Measurements from ENCODE around the gene TSPAN17.

The TSPAN17 gene

DNA sequence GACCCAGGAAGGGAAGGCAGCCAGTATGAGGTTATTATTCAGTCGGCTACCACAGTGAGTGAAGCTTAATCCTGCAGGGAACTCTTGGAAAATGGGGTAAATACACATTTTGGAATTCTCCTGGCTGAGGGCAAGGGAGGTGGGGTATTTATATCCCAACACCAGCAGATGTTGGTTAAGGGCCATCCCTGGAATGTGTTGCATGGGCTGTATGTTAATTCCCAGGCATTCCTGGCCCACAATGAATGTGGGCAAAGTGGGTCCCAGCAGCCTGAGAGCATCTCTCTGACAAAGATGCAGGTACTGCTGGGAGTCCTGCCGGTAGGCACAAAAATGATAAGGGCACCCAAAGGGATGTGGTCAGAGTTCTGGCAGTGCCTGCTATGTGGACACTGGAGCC, 34.4 kb upstream of the TSPAN17 start:
- H3K27me3 ChIP-seq (ENCODE audit: low read depth): 0 out of 2 replicates have a peak, but pooled peaks cover 5% of the 10 kb centered on the region
- in situ Hi-C loops (cut with MboI; ENCODE audit: low sequenced_read_pairs): no loop called here
- no peak for DNase-seq (ENCODE audit: low spot score in 2 of 2)
- H3K4me3 ChIP-seq: no peak overlapping the region
- H3K9me3 ChIP-seq: no peaks in the 10 kb centered on the region
- no peaks in the 10 kb centered on the region for H3K4me1 ChIP-seq
- no peaks in the 10 kb centered on the region for H3K36me3 ChIP-seq (replicated peaks)

DNA sequence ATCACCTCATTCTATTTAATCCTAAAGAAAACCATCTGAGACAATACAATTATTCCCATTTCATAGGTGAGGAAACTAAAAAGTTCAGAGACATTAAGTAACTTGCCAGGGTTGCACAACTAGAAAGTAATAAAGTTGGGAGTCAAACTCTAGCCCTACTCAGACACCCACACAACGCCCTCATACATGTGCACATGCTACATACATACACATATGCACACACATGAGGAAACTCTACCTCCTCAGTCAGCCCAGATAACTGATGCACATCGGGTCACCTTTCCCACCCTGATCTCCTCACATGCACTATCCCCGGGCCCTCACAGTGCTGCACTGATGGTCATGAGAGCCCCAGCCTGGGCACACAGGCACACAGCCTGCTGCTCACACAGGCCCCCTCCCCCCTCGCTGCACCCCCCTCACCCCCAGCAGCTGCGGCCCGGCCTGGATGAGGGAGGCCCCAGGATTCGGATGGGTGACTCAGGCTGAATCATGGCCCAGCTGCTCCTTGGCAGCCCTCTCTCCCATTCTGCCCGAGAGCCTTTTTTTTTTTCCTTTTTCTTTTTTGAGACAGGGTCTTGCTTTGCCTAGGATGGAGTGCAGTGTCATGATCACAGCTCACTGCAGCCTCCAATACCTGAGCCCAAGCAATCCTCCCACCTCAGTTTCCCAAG, 32.3 kb upstream of the TSPAN17 start:
- no peaks in the 10 kb centered on the region for H3K9me3 ChIP-seq
- H3K36me3 ChIP-seq (replicated peaks): no peaks in the 10 kb centered on the region
- in situ Hi-C loops (cut with MboI; ENCODE audit: low sequenced_read_pairs): no loop called here
- H3K4me1 ChIP-seq: no peaks in the 10 kb centered on the region; the same call in 1 of the 2 replicates
- 0 out of 2 replicates have a peak, but pooled peaks cover 5% of the 10 kb centered on the region for H3K27me3 ChIP-seq (ENCODE audit: low read depth)
- no peak for DNase-seq (ENCODE audit: low spot score in 2 of 2)
- H3K4me3 ChIP-seq: no peak overlapping the region

DNA sequence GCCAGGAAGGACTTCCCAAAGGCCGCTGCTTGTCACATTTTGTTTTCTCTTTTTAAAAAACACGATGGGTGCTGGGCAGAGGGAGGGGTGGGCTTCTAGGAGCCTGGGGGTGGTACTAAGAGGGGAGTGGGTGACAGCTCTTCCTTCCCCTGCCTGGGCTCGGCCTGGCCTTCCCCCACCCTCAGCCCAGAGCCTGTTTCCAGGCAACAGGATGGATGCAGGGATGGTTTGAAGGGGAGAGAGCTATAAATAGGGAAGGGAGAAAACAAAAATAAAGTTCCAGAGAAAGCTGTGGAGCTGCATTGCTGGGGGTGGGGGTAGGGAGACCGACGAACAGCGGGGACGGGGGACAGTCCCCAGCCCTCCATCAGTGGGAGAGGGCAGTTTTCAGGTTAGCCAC, 30.8 kb upstream of the TSPAN17 start:
- Histone ChIP-seq H3K27me3 (ENCODE audit: low read depth) (0 out of 2 replicates have a peak, but pooled peaks cover 5% of the 10 kb centered on the region), H3K4me1 (no peaks in the 10 kb centered on the region; the same call in 1 of the 2 replicates), H3K4me3 (no peak overlapping the region), H3K9me3 (no peaks in the 10 kb centered on the region), H3K36me3 (replicated peaks) (no peaks in the 10 kb centered on the region)
- in situ Hi-C loops (cut with MboI; ENCODE audit: low sequenced_read_pairs): no loop called here
- DNase-seq (ENCODE audit: low spot score in 2 of 2): no peak

DNA sequence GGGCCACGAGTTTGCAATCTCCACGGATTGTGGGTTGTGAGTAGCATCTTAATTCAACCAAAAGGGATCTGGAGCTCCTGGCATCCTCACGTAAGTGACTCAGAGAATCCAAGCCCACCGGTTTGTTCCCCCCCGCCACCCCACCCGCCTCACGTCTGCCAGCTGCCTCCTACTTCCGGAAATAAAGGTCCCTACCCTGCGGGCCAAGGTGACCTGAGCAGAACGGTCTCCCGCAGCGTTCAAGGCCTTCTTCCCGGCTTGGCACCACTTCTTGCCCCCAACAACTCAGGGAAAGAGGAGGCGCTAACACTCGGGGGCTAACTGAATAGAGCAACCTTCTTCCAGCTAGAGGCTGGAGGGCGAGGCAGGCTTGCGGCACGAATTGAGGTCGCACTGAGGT, 28.5 kb upstream of the TSPAN17 start:
- Histone ChIP-seq H3K4me3 (no peak overlapping the region), H3K9me3 (no peaks in the 10 kb centered on the region), H3K36me3 (replicated peaks) (no peaks in the 10 kb centered on the region), H3K4me1 (no peaks in the 10 kb centered on the region; the same call in 1 of the 2 replicates), H3K27me3 (ENCODE audit: low read depth) (0 out of 2 replicates have a peak, but pooled peaks cover 5% of the 10 kb centered on the region)
- no peak for DNase-seq (ENCODE audit: low spot score in 2 of 2)
- in situ Hi-C loops (cut with MboI; ENCODE audit: low sequenced_read_pairs): no loop called here

DNA sequence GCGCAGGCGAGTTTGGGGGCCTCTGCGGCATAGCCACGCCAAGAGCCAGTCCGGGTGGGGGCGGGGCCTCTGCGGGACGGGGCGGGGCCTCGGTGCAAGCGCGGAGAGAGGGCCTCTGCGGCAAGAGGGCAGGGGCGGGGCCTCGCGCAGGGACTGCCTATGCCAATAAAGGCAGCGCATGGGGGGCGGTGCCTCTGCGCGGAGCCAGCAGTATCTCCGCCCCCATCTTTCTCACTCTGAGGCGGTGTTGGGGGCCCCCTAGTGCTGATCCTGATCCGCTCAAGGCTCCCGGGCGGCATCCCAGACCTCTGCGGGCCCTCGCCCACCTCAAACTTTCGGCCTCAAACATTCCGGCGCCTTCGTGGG, 28.1 kb upstream of the TSPAN17 start:
- H3K4me1 ChIP-seq: no peaks in the 10 kb centered on the region; the same call in 1 of the 2 replicates
- 0 out of 2 replicates have a peak, but pooled peaks cover 5% of the 10 kb centered on the region for H3K27me3 ChIP-seq (ENCODE audit: low read depth)
- DNase-seq (ENCODE audit: low spot score in 2 of 2): peak; percentile 94 to 97
- in situ Hi-C loops (cut with MboI; ENCODE audit: low sequenced_read_pairs): no loop called here
- H3K4me3 ChIP-seq: no peak overlapping the region
- H3K9me3 ChIP-seq: no peaks in the 10 kb centered on the region
- H3K36me3 ChIP-seq (replicated peaks): no peaks in the 10 kb centered on the region

DNA sequence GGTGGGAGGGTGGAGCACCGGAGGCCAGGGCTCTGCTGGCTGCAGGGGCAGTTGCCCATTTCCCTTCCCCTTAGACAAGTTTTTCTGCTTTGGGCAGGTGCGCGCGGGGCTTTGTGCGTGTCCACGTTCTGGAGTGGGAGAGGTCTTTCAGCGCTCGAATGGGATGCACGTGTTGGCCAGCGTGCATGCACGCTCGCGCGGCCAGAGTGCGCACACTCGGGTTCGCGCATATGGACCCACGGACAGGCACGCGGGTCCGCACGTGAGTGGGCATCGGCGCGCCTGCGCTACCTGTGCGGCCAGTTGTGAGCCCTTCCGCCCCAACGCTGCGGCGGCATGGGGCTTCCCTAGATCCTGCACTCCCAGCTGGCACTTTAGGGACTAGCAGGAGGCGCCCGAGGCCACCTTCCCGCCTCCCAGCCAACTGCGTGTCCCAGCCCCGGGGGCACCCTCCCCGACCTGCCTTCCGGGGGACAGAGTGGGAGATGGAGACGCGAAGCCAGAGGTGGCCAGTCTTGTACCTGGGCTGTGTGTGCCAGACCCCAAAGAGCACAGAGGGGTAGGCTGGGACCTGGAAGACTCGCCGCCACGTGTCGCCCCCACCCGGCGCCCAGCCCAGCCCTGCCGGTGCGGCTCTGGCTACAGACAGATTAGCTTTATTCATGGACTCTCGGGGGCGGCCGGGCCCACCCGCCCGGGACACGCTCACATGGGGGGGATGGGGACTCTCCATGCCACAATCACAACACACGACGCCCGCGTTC, 27.5 kb upstream of the TSPAN17 start:
- in situ Hi-C loops (cut with MboI; ENCODE audit: low sequenced_read_pairs): no loop called here
- Histone ChIP-seq H3K9me3 (no peaks in the 10 kb centered on the region), H3K4me1 (no peaks in the 10 kb centered on the region; the same call in 1 of the 2 replicates), H3K27me3 (ENCODE audit: low read depth) (0 out of 2 replicates have a peak, but pooled peaks cover 5% of the 10 kb centered on the region), H3K36me3 (replicated peaks) (no peaks in the 10 kb centered on the region), H3K4me3 (no peak overlapping the region)
- DNase-seq (ENCODE audit: low spot score in 2 of 2): no peak

DNA sequence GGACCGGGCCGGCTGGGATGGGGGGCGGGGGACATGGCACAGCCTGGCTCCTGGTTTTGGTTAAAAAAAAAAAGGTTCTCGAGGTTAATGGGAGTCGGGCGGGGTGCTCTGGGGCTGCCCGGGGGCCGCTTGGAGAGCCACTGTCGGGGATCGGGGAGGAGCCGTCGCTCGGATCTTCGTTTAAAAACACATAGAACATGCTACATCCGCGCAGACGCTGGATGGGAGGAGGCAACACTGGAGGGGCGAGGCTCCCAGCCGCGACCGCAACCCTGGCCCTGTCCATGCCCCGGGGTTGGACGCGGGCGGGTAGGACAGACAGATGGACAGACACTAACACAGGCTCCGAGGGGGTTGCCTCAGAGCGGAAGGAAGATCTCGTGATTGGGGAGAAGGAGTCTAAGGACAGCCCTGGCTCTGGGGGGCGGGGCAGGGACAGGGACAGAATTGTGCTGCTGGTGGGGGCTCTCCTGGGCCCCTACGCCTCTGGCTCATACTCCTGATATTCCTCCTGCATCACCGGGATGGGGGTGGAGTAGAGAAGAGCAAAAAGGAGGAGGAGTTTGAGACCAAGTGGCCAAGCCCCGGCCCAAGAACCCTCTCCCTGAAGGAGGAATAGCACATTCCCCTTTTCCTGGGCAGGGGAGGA, 26.8 kb upstream of the TSPAN17 start:
- 0 out of 2 replicates have a peak, but pooled peaks cover 5% of the 10 kb centered on the region for H3K27me3 ChIP-seq (ENCODE audit: low read depth)
- no peak overlapping the region for H3K4me3 ChIP-seq
- no peak for DNase-seq (ENCODE audit: low spot score in 2 of 2)
- no peaks in the 10 kb centered on the region for H3K36me3 ChIP-seq (replicated peaks)
- H3K4me1 ChIP-seq: no peaks in the 10 kb centered on the region; the same call in 1 of the 2 replicates
- in situ Hi-C loops (cut with MboI; ENCODE audit: low sequenced_read_pairs): no loop called here
- no peaks in the 10 kb centered on the region for H3K9me3 ChIP-seq

DNA sequence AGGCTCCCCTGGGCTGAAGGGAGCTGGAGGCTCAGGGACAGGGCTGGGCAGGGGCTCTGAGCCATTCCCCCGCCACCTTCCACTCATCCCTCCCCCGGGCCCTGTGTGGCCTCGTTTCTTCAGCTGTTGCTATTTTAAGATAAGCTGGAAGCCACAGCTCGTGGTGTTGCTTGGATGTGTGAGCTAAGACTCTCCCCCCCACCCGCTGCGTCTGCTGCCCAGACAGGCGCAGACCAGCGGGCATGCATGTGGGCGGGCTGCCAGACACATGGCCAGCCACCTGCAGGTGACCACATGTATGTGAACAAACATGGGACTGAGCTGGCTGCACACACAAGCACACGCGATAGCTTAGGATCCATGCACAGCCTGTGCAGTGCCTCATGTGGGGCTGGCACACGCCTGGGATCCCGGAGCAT, 25.6 kb upstream of the TSPAN17 start:
- in situ Hi-C loops (cut with MboI; ENCODE audit: low sequenced_read_pairs): no loop called here
- H3K27me3 ChIP-seq (ENCODE audit: low read depth): no peaks in the 10 kb centered on the region
- no peak for DNase-seq (ENCODE audit: low spot score in 2 of 2)
- H3K9me3 ChIP-seq: no peaks in the 10 kb centered on the region
- H3K4me1 ChIP-seq: no peaks in the 10 kb centered on the region; the same call in 1 of the 2 replicates
- no peak overlapping the region for H3K4me3 ChIP-seq
- no peaks in the 10 kb centered on the region for H3K36me3 ChIP-seq (replicated peaks)

DNA sequence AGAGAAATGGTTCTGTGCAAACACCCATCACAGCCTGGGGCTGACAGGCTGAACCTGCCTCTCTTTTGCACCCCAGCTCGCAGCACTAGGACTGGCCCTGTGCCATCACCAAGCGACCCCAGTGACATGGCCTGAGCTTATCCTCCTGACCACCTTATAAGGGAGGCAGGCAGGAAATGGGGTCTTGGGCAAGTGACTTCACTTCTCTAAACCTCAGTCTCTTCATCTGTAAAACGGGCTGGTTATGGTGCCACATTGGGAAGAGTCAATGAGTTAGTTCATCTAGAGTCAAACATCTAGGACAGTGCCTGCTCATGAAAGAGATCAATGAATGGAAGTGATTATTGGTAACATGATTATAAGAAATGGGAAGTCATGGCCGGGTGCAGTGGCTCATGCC, 23.1 kb upstream of the TSPAN17 start:
- Histone ChIP-seq H3K9me3 (no peaks in the 10 kb centered on the region), H3K4me1 (no peaks in the 10 kb centered on the region), H3K4me3 (no peak overlapping the region), H3K36me3 (replicated peaks) (no peaks in the 10 kb centered on the region), H3K27me3 (ENCODE audit: low read depth) (no peaks in the 10 kb centered on the region)
- DNase-seq (ENCODE audit: low spot score in 2 of 2): no peak
- in situ Hi-C loops (cut with MboI; ENCODE audit: low sequenced_read_pairs): no loop called here

DNA sequence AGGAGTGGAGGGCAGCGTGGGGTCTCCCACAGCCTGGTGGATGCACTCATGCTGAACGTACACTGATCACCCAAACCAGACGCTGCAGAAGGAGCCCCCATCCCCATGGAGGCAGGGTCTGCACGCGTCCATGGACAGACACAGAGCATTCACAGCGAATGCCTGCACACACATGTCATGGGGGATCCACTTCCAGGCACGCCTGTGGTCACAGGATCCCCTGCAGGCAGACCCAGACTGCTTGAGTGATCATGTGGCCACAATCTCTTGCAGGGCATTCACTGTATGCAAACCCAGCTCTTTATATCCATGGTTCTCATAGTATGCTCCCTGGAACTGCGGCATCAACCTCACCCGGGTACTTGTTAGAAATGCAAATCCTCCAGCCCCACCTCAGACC, 22.3 kb upstream of the TSPAN17 start:
- Histone ChIP-seq H3K4me3 (no peak overlapping the region), H3K9me3 (no peaks in the 10 kb centered on the region), H3K27me3 (ENCODE audit: low read depth) (peaks cover 2% of the 10 kb centered on the region), H3K4me1 (no peaks in the 10 kb centered on the region; the same call in 1 of the 2 replicates), H3K36me3 (replicated peaks) (no peaks in the 10 kb centered on the region)
- no peak for DNase-seq (ENCODE audit: low spot score in 2 of 2)
- in situ Hi-C loops (cut with MboI; ENCODE audit: low sequenced_read_pairs): no loop called here

DNA sequence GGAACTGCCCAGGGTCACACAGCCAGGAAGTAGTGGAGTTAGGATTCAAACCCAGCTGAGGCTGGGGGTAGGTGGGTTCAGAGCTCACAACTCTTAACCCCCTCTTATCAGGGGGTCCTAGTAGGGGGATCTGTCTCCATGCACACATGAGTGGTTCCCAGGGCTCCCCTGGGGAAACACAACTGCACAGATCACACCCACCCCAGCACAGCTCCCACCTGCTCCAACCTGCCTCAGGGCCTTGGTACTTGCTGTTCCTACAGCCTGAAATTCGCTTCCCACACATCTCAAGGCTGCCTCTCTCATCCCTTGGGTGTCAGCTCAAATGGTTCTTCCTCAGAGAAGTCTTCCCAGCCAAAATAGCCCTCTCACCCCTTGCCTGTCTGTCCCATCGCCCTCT, 21.8 kb upstream of the TSPAN17 start:
- DNase-seq (ENCODE audit: low spot score in 2 of 2): no peak
- in situ Hi-C loops (cut with MboI; ENCODE audit: low sequenced_read_pairs): no loop called here
- Histone ChIP-seq H3K27me3 (ENCODE audit: low read depth) (peaks cover 4% of the 10 kb centered on the region), H3K36me3 (replicated peaks) (no peaks in the 10 kb centered on the region), H3K4me3 (no peak overlapping the region), H3K9me3 (no peaks in the 10 kb centered on the region), H3K4me1 (no peaks in the 10 kb centered on the region; the same call in 1 of the 2 replicates)

DNA sequence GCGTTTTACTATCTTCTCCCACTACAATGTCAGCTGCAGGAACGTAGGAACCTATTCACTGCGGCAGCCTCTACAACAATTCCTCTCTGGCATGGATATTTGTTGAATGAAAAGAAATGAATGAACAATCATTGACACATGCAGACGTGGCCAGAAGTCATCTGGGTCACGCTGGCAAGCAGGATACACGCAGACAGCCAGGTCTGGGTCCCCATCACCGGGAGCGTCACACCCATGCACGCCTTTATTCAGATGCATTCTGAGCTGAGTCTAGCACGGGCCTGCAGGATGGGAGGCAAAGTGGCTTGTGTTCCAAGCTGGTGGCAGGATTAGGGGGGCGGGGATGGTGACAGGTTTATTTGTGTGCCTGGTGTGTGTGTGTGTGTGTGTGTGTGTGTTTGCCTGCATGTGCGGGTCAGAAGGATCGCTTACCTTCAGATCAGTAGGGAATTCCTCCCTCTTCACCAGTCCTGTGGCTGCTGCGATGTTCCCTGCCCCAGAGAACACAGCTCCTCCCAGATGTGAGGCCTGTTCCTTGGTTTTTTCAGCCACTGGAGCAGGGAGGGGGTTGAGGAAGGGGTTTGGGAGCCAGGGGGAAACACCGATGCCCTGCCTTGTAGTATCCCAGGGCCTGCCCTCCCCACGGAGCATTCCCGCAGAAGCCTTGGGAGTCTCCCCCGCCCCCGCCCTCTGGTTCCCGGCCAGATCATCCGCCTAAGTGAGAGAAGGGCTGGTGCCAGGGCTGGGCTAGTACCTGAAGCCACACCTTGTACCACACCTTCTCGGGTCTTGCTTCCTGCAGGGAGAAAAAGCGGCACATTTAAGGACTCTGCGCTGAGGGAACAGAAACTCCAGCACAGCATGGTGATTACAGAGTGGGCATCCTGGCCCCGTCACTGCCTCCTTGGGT, 21.1 kb upstream of the TSPAN17 start:
- Histone ChIP-seq H3K4me1 (peaks cover 3% of the 10 kb centered on the region; the same call in 1 of the 2 replicates), H3K36me3 (replicated peaks) (no peaks in the 10 kb centered on the region), H3K9me3 (no peaks in the 10 kb centered on the region), H3K4me3 (no peak overlapping the region), H3K27me3 (ENCODE audit: low read depth) (peaks cover 4% of the 10 kb centered on the region)
- in situ Hi-C loops (cut with MboI; ENCODE audit: low sequenced_read_pairs): no loop called here
- no peak for DNase-seq (ENCODE audit: low spot score in 2 of 2)

DNA sequence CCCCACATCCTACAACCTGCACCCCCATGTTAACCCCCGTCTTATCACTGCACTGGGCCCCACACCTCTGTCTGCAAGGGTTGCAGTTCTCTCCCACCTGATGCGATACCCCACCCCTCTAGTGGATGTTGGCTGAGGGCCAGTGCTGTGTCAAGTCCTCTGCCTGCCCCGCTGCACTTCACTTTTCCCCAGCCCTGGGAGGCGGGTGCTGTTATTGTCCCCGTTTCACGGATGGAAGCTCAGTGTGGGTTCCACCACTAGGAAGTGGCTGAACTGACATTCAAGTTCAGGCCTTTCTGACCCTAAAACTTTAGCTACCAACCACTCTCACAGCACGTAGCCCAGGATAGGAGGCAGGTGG, 20.4 kb upstream of the TSPAN17 start:
- Histone ChIP-seq H3K4me3 (no peak overlapping the region), H3K9me3 (no peaks in the 10 kb centered on the region), H3K27me3 (ENCODE audit: low read depth) (peaks cover 4% of the 10 kb centered on the region), H3K4me1 (peaks cover 3% of the 10 kb centered on the region; the same call in 1 of the 2 replicates), H3K36me3 (replicated peaks) (no peaks in the 10 kb centered on the region)
- DNase-seq (ENCODE audit: low spot score in 2 of 2): no peak
- in situ Hi-C loops (cut with MboI; ENCODE audit: low sequenced_read_pairs): no loop called here

All from HAP-1 (cell line).